IgD-negative memory B cell (primary cell): Measurements from ENCODE around the gene ITGB2. TPM values are rescaled to one million over a fixed set of nuclear protein-coding genes. Genes with fewer than 3 reads are reported as not detected.

Source experiments
- H3K27ac Mint-ChIP-seq, 3 donors: one replicate each; pipeline ENCODE4 v1.8.0; 2020 to 2022; ENCODE audit warnings: mild to moderate bottlenecking in 3 of 3, mixed read lengths in 3 of 3, moderate library complexity in 1 of 3
- H3K27me3 Mint-ChIP-seq: one replicate; pipeline ENCODE4 v1.8.0; 2021; ENCODE audit warnings: mixed read lengths
- H3K36me3 Mint-ChIP-seq: one replicate; pipeline ENCODE4 v1.8.0; 2020; ENCODE audit warnings: mild to moderate bottlenecking, mixed read lengths
- H3K4me1 Mint-ChIP-seq, 3 donors: one replicate each; pipeline ENCODE4 v1.8.0; 2020 to 2022; ENCODE audit warnings: mixed read lengths in 3 of 3, mild to moderate bottlenecking in 1 of 3
- H3K4me3 Mint-ChIP-seq, 4 donors: one replicate each; pipeline ENCODE4 v1.8.0; 2020 to 2022; ENCODE audit warnings: mild to moderate bottlenecking in 4 of 4, mixed read lengths in 4 of 4, moderate library complexity in 3 of 4
- H3K9me3 Mint-ChIP-seq, 3 donors: one replicate each; pipeline ENCODE4 v1.8.0; 2020 to 2021; ENCODE audit warnings: mixed read lengths in 3 of 3, mild to moderate bottlenecking in 1 of 3
- polyA plus RNA-seq: library from polyadenylated mRNA; unstranded; fragments of 300-500 nt; fragmentation: Illumina TruSeq; gene quantifications from one replicate; pipeline ENCODE4 v1.2.3, GENCODE V29; 2021

The ITGB2 gene
- 294 TPM for polyA plus RNA-seq

GRCh38 chr21:44920694-44921604 is at the start of gene ITGB2:
ITGB2 (minus strand) TSS chr21:44920899; CDS start chr21:44910782, 10,117 bp downstream.
- H3K27me3 Mint-ChIP-seq: no peaks in the 10 kb centered on the region
- H3K27ac Mint-ChIP-seq: peak within 1 kb of the TSS; percentile 83 to 93 (median 92)
- peaks cover 2% of the 10 kb centered on the region for H3K36me3 Mint-ChIP-seq

GRCh38 chr21:44969931-44970755 is 49.4 kb upstream of the ITGB2 start:
- H3K27me3 Mint-ChIP-seq: no peaks in the 10 kb centered on the region
- no peak overlapping the region for H3K4me3 Mint-ChIP-seq
- H3K4me1 Mint-ChIP-seq: peaks cover 6 to 10% (median 6%) of the 10 kb centered on the region in 3 donors
- H3K9me3 Mint-ChIP-seq: no peaks in the 10 kb centered on the region
- no peak overlapping the region for H3K27ac Mint-ChIP-seq
- no peaks in the 10 kb centered on the region for H3K36me3 Mint-ChIP-seq

More at GRCh38 chr21:44920694-44921604, at the start of gene ITGB2:
- H3K4me3 Mint-ChIP-seq: peak within 1 kb of the TSS; percentile 83 to 100 (median 98)
- H3K4me1 Mint-ChIP-seq: peaks cover 43 to 70% (median 57%) of the 10 kb centered on the region in 3 donors
- no peaks in the 10 kb centered on the region for H3K9me3 Mint-ChIP-seq

- no peaks in the 10 kb centered on the region for H3K9me3 Mint-ChIP-seq
- H3K4me1 Mint-ChIP-seq: peaks cover 12% of the 10 kb centered on the region in 3 donors
- H3K27me3 Mint-ChIP-seq: no peaks in the 10 kb centered on the region
- H3K36me3 Mint-ChIP-seq: no peaks in the 10 kb centered on the region
- H3K27ac Mint-ChIP-seq: no peak overlapping the region
- H3K4me3 Mint-ChIP-seq: no peak overlapping the region
Observed at GRCh38 chr21:44969066-44969670, 48.5 kb upstream of the ITGB2 start.

- H3K27ac Mint-ChIP-seq: no peak overlapping the region
- no peak overlapping the region for H3K4me3 Mint-ChIP-seq
- no peaks in the 10 kb centered on the region for H3K27me3 Mint-ChIP-seq
- H3K36me3 Mint-ChIP-seq: no peaks in the 10 kb centered on the region
- peaks cover 11 to 13% (median 12%) of the 10 kb centered on the region in 3 donors for H3K4me1 Mint-ChIP-seq
- no peaks in the 10 kb centered on the region for H3K9me3 Mint-ChIP-seq
Observed at GRCh38 chr21:44967082-44968047, 46.7 kb upstream of the ITGB2 start.

- Mint-ChIP-seq H3K4me3 (peak overlapping the region in 1 of 4 donors; percentile 23), H3K9me3 (no peaks in the 10 kb centered on the region), H3K4me1 (peaks cover 11 to 13% (median 12%) of the 10 kb centered on the region in 3 donors), H3K27me3 (no peaks in the 10 kb centered on the region), H3K27ac (no peak overlapping the region), H3K36me3 (peaks cover 2% of the 10 kb centered on the region)
Observed at GRCh38 chr21:44966135-44967081, 45.7 kb upstream of the ITGB2 start.

- Mint-ChIP-seq H3K4me1 (peaks cover 11 to 13% (median 12%) of the 10 kb centered on the region in 3 donors), H3K4me3 (peak overlapping the region in 2 of 4 donors; percentile 4 to 49), H3K27me3 (no peaks in the 10 kb centered on the region), H3K36me3 (peaks cover 2% of the 10 kb centered on the region), H3K9me3 (no peaks in the 10 kb centered on the region), H3K27ac (no peak overlapping the region)
Observed at GRCh38 chr21:44965251-44966022, 44.7 kb upstream of the ITGB2 start.

- Mint-ChIP-seq H3K9me3 (no peaks in the 10 kb centered on the region), H3K4me1 (peaks cover 6 to 11% (median 10%) of the 10 kb centered on the region in 3 donors), H3K4me3 (peak overlapping the region in 1 of 4 donors; percentile 39), H3K36me3 (peaks cover 2% of the 10 kb centered on the region), H3K27me3 (no peaks in the 10 kb centered on the region), H3K27ac (no peak overlapping the region)
Observed at GRCh38 chr21:44964381-44964780, 43.7 kb upstream of the ITGB2 start.

- no peaks in the 10 kb centered on the region for H3K9me3 Mint-ChIP-seq
- H3K4me3 Mint-ChIP-seq: no peak overlapping the region
- no peaks in the 10 kb centered on the region for H3K27me3 Mint-ChIP-seq
- H3K4me1 Mint-ChIP-seq: peaks cover 6 to 11% (median 10%) of the 10 kb centered on the region in 3 donors
- H3K36me3 Mint-ChIP-seq: peaks cover 2% of the 10 kb centered on the region
- H3K27ac Mint-ChIP-seq: no peak overlapping the region
Observed at GRCh38 chr21:44962403-44962966, 41.8 kb upstream of the ITGB2 start.

- Mint-ChIP-seq H3K4me3 (no peak overlapping the region), H3K36me3 (peaks cover 2% of the 10 kb centered on the region), H3K27me3 (no peaks in the 10 kb centered on the region), H3K4me1 (peaks cover 8 to 10% (median 9%) of the 10 kb centered on the region in 3 donors), H3K9me3 (no peaks in the 10 kb centered on the region), H3K27ac (no peak overlapping the region)
Observed at GRCh38 chr21:44960141-44961092, 39.7 kb upstream of the ITGB2 start.

GRCh38 chr21:44959376-44960091 is 38.8 kb upstream of the ITGB2 start:
- H3K27me3 Mint-ChIP-seq: no peaks in the 10 kb centered on the region
- peaks cover 0 to 7% (median 4%) of the 10 kb centered on the region in 3 donors for H3K4me1 Mint-ChIP-seq
- peaks cover 2% of the 10 kb centered on the region for H3K36me3 Mint-ChIP-seq
- no peaks in the 10 kb centered on the region for H3K9me3 Mint-ChIP-seq
- H3K27ac Mint-ChIP-seq: no peak overlapping the region
- H3K4me3 Mint-ChIP-seq: no peak overlapping the region
